ENCODE results near the gene AQP2. TPM values are rescaled to one million over a fixed set of nuclear protein-coding genes. Genes with fewer than 3 reads are reported as not detected.

AQP2 gene
- total RNA-seq, 2 donors from 2014 or later: not detected

- Histone ChIP-seq H3K4me1 (ENCODE audit: control insufficient read depth, insufficient read depth, low read length) (peaks cover 5% of the 10 kb centered on the region), H3K9me3 (ENCODE audit: control insufficient read depth, low read length) (no peaks in the 10 kb centered on the region), H3K27me3 (ENCODE audit: control insufficient read depth, insufficient read depth, low read length, poor library complexity, severe bottlenecking) (peaks cover 59% of the 10 kb centered on the region), H3K27ac (ENCODE audit: low read depth, low read length) (no peak overlapping the region), H3K4me3 (ENCODE audit: low read length) (no peak overlapping the region), H3K9ac (ENCODE audit: extremely low read depth, low read length, poor library complexity, severe bottlenecking) (no peak overlapping the region), H3K36me3 (ENCODE audit: control insufficient read depth, insufficient read depth, low read length) (no peaks in the 10 kb centered on the region)
- 97 to 100% methylated on average over 1 to 3 of the region's 3 CpGs for WGBS, 2 experiments (ENCODE audit: insufficient coverage in 1 of 2, insufficient read length in 1 of 2)
- TF ChIP-seq CTCF (conservative IDR thresholded peaks at IDR 0.05): no peak
- Mint-ChIP-seq H3K4me1 (peaks cover 19% of the 10 kb centered on the region), H3K4me3 (no peak overlapping the region), H3K27me3 (ENCODE audit: insufficient read depth) (peaks cover 95% of the 10 kb centered on the region), H3K36me3 (ENCODE audit: low read depth) (no peaks in the 10 kb centered on the region), H3K27ac (no peak overlapping the region), H3K9me3 (no peaks in the 10 kb centered on the region)
- no peak for DNase-seq
These were observed 671 bp upstream of the AQP2 start for GRCh38 chr12:49949866-49950265.

- 83 to 87% methylated on average over 10 to 14 of the region's 14 CpGs for WGBS, 2 experiments (ENCODE audit: insufficient coverage in 1 of 2, insufficient read length in 1 of 2)
- H3K27ac ChIP-seq (ENCODE audit: low read depth, low read length): no peak overlapping the region
- peaks cover 5% of the 10 kb centered on the region for H3K4me1 ChIP-seq (ENCODE audit: control insufficient read depth, insufficient read depth, low read length)
- Mint-ChIP-seq H3K9me3 (no peaks in the 10 kb centered on the region), H3K27me3 (ENCODE audit: insufficient read depth) (peaks cover 91% of the 10 kb centered on the region), H3K36me3 (ENCODE audit: low read depth) (no peaks in the 10 kb centered on the region), H3K4me1 (peaks cover 11% of the 10 kb centered on the region), H3K4me3 (no peak overlapping the region), H3K27ac (no peak overlapping the region)
- H3K27me3 ChIP-seq (ENCODE audit: control insufficient read depth, insufficient read depth, low read length, poor library complexity, severe bottlenecking): peaks cover 59% of the 10 kb centered on the region
- no peak overlapping the region for H3K9ac ChIP-seq (ENCODE audit: extremely low read depth, low read length, poor library complexity, severe bottlenecking)
- no peaks in the 10 kb centered on the region for H3K36me3 ChIP-seq (ENCODE audit: control insufficient read depth, insufficient read depth, low read length)
- H3K9me3 ChIP-seq (ENCODE audit: control insufficient read depth, low read length): no peaks in the 10 kb centered on the region
- H3K4me3 ChIP-seq (ENCODE audit: low read length): no peak overlapping the region
- peak; percentile 43 for DNase-seq
- TF ChIP-seq CTCF (conservative IDR thresholded peaks at IDR 0.05): no peak
These were observed 1.1 kb downstream of the AQP2 start for GRCh38 chr12:49951411-49952240.

- H3K9ac ChIP-seq (ENCODE audit: extremely low read depth, low read length, poor library complexity, severe bottlenecking): no peak overlapping the region
These were observed 2.0 kb downstream of the AQP2 start for GRCh38 chr12:49952391-49953055.

More at GRCh38 chr12:49952391-49953055, 2.0 kb downstream of the AQP2 start:
- Histone ChIP-seq H3K36me3 (ENCODE audit: control insufficient read depth, insufficient read depth, low read length) (no peaks in the 10 kb centered on the region), H3K9me3 (ENCODE audit: control insufficient read depth, low read length) (no peaks in the 10 kb centered on the region), H3K27me3 (ENCODE audit: control insufficient read depth, insufficient read depth, low read length, poor library complexity, severe bottlenecking) (peaks cover 62% of the 10 kb centered on the region), H3K27ac (ENCODE audit: low read depth, low read length) (no peak overlapping the region), H3K4me1 (ENCODE audit: control insufficient read depth, insufficient read depth, low read length) (peaks cover 5% of the 10 kb centered on the region), H3K4me3 (ENCODE audit: low read length) (no peak overlapping the region)
- Mint-ChIP-seq H3K4me3 (no peak overlapping the region), H3K4me1 (peaks cover 11% of the 10 kb centered on the region), H3K27ac (no peak overlapping the region), H3K9me3 (no peaks in the 10 kb centered on the region), H3K36me3 (ENCODE audit: low read depth) (no peaks in the 10 kb centered on the region), H3K27me3 (ENCODE audit: insufficient read depth) (peaks cover 91% of the 10 kb centered on the region)
- TF ChIP-seq CTCF (conservative IDR thresholded peaks at IDR 0.05): no peak
- DNase-seq: no peak
- WGBS, 2 experiments (ENCODE audit: insufficient coverage in 1 of 2, insufficient read length in 1 of 2): 100% methylated on average over 1 of the region's 1 CpG
